MM.1S (cell line): ENCODE measurements around the gene FMN1.

ENCODE experiments used
- DNase-seq: peaks from one replicate; pipeline ENCODE4 v3.0.0-alpha.2; 2015
- H2AFZ ChIP-seq: fragments of 300-600 bp; sonication (generic); 2 replicates; pipeline ENCODE4 v1.6.0; 2016; ENCODE audit warnings: antibody characterized with exemption, low read length
- H3F3A ChIP-seq: fragments of 300-600 bp; sonication (generic); 2 replicates; pipeline ENCODE4 v1.6.1; 2016; ENCODE audit warnings: mild to moderate bottlenecking, antibody characterized with exemption, low read length, moderate library complexity, mixed read lengths; ENCODE audit not compliant: insufficient read depth
- H3K27ac ChIP-seq: fragments of 300-600 bp; sonication (generic); 2 replicates; pipeline ENCODE4 v1.5.1; 2016; ENCODE audit warnings: mild to moderate bottlenecking, low read length
- H3K27me3 ChIP-seq: fragments of 300-600 bp; sonication (generic); replicated peaks from 2 replicates; pipeline ENCODE4 v1.6.0; 2016; ENCODE audit warnings: low read length; ENCODE audit not compliant: insufficient read depth
- H3K36me3 ChIP-seq: fragments of 300-600 bp; sonication (generic); replicated peaks from 2 replicates; pipeline ENCODE4 v1.6.1; 2016; ENCODE audit warnings: mild to moderate bottlenecking, low read length, mixed read lengths; ENCODE audit not compliant: insufficient read depth
- H3K4me1 ChIP-seq: fragments of 300-600 bp; sonication (generic); 2 replicates; pipeline ENCODE4 v1.6.1; 2016; ENCODE audit warnings: low read length, mixed read lengths
- H3K4me2 ChIP-seq: fragments of 300-600 bp; sonication (generic); 2 replicates; pipeline ENCODE4 v1.6.0; 2016; ENCODE audit warnings: low read depth, low read length
- H3K4me3 ChIP-seq: fragments of 300-600 bp; sonication (generic); 2 replicates; pipeline ENCODE4 v1.5.1; 2016; ENCODE audit warnings: low read length, mixed read lengths
- H3K79me2 ChIP-seq: fragments of 300-600 bp; sonication (generic); 2 replicates; pipeline ENCODE4 v1.6.1; 2016; ENCODE audit warnings: mixed run types, low read length, mixed read lengths
- H3K9ac ChIP-seq: fragments of 300-600 bp; sonication (generic); 2 replicates; pipeline ENCODE4 v1.6.1; 2016; ENCODE audit warnings: low read length, mixed read lengths
- H3K9me2 ChIP-seq: fragments of 300-600 bp; sonication (generic); replicated peaks from 2 replicates; pipeline ENCODE4 v1.6.1; 2016; ENCODE audit warnings: mild to moderate bottlenecking, low read length, mixed read lengths; ENCODE audit not compliant: insufficient read depth
- H3K9me3 ChIP-seq: fragments of 300-600 bp; sonication (generic); replicated peaks from 2 replicates; pipeline ENCODE4 v1.6.1; 2016; ENCODE audit warnings: mild to moderate bottlenecking, low read length, mixed read lengths; ENCODE audit not compliant: insufficient read depth
- H4K20me1 ChIP-seq: fragments of 300-600 bp; sonication (generic); 2 replicates; pipeline ENCODE4 v1.6.1; 2016; ENCODE audit warnings: mild to moderate bottlenecking, low read length, moderate library complexity, mixed read lengths; ENCODE audit not compliant: insufficient read depth
- EZH2 ChIP-seq: fragments of 300-600 bp; sonication (generic); optimal IDR thresholded peaks from 2 replicates; pipeline ENCODE3; 2017; ENCODE audit warnings: low read depth, mild to moderate bottlenecking, antibody characterized with exemption, low read length, mixed read lengths
- EZH2phosphoT487 ChIP-seq: fragments of 300-600 bp; sonication (generic); IDR thresholded peaks from 2 replicates; pipeline ENCODE4 v1.6.1; 2018; ENCODE audit warnings: antibody characterized with exemption, low read length
- TF ChIP-seq, protein P1 (sequence below): fragments of 300-600 bp; sonication (generic); IDR thresholded peaks from 2 replicates; pipeline ENCODE4 v1.5.1; 2016; ENCODE audit warnings: antibody characterized with exemption, low read length, mixed read lengths

Gene FMN1

DNA sequence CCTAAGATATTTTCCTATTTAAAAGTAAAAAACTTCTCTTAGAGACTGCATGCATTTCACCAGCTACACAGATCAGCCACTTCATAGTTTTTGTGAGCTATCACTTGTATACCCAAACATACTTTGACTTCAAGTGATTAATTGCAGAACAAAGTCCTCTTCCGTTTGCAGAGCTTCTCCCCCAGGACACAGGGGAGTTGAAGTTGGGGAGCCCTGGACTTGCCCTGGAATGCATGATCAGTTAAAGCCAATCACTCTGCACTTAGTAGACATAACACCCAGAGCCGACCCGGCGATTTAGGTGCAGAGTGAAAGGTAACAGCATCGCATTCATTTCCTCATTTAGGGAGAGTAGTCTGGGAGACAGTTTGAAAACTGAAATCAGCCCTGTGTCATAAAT lies 406.6 kb downstream of the FMN1 start:
- Histone ChIP-seq H4K20me1 (no peaks in the 10 kb centered on the region), H3K9me2 (no peaks in the 10 kb centered on the region), H3K9me3 (no peaks in the 10 kb centered on the region), H2AFZ (no peak overlapping the region), H3K9ac (no peak overlapping the region), H3K4me2 (no peak overlapping the region), H3F3A (no peaks in the 10 kb centered on the region), H3K4me1 (no peaks in the 10 kb centered on the region), H3K79me2 (no peaks in the 10 kb centered on the region), H3K27ac (no peak overlapping the region), H3K4me3 (no peak overlapping the region), H3K36me3 (no peaks in the 10 kb centered on the region), H3K27me3 (no peaks in the 10 kb centered on the region)
- TF ChIP-seq EZH2phosphoT487 (no peak), EZH2 (no peak)
- DNase-seq: no peak

DNA sequence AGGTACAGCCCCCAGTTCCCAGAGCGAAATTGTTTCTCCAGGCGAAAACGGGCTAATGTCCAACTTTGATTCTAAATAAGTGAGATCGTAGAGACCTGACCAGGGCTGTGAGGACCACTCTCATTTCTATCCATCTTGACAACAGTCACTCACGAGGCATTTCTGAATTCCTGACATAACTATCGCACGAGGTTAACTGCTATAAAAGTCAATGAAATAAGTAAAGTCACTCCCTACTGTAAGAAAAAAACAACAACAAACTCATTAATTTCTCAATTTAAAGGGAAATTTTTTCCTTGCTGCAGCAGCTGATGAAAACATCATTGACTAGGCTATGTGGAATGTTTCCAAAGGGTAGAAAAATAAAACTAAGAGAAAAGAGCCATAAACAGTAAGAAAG lies 407.6 kb downstream of the FMN1 start:
- Histone ChIP-seq H3K9me2 (no peaks in the 10 kb centered on the region), H3K9me3 (no peaks in the 10 kb centered on the region), H3K36me3 (no peaks in the 10 kb centered on the region), H3K4me3 (no peak overlapping the region), H3K4me2 (no peak overlapping the region), H3K4me1 (no peaks in the 10 kb centered on the region), H3K9ac (no peak overlapping the region), H3K79me2 (no peaks in the 10 kb centered on the region), H3K27me3 (no peaks in the 10 kb centered on the region), H2AFZ (no peak overlapping the region), H3K27ac (no peak overlapping the region), H4K20me1 (no peaks in the 10 kb centered on the region), H3F3A (no peaks in the 10 kb centered on the region)
- TF ChIP-seq, protein P1, sequence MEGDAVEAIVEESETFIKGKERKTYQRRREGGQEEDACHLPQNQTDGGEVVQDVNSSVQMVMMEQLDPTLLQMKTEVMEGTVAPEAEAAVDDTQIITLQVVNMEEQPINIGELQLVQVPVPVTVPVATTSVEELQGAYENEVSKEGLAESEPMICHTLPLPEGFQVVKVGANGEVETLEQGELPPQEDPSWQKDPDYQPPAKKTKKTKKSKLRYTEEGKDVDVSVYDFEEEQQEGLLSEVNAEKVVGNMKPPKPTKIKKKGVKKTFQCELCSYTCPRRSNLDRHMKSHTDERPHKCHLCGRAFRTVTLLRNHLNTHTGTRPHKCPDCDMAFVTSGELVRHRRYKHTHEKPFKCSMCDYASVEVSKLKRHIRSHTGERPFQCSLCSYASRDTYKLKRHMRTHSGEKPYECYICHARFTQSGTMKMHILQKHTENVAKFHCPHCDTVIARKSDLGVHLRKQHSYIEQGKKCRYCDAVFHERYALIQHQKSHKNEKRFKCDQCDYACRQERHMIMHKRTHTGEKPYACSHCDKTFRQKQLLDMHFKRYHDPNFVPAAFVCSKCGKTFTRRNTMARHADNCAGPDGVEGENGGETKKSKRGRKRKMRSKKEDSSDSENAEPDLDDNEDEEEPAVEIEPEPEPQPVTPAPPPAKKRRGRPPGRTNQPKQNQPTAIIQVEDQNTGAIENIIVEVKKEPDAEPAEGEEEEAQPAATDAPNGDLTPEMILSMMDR: no peak
- TF ChIP-seq EZH2phosphoT487 (no peak), EZH2 (no peak)
- DNase-seq: no peak

DNA sequence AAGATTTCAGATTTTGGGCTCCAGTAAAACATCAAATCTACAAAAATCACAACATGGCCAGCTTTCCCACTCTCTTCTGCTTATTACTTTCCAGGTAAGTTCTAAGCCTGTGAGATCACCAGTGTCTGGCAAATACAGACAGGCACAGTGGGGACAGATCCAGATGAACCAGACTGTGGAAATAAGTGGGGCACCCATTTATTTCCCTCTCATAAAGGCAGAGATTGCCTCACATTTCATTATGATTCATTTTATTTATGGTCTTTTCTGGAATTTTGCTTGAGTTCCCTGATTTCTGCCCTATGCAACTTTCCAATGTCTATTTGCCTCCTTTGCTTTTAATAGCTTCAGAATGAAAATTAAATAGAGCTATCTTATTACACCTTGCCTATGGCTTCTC lies 409.9 kb downstream of the FMN1 start:
- H4K20me1 ChIP-seq: no peaks in the 10 kb centered on the region
- no peaks in the 10 kb centered on the region for H3K9me2 ChIP-seq

DNA sequence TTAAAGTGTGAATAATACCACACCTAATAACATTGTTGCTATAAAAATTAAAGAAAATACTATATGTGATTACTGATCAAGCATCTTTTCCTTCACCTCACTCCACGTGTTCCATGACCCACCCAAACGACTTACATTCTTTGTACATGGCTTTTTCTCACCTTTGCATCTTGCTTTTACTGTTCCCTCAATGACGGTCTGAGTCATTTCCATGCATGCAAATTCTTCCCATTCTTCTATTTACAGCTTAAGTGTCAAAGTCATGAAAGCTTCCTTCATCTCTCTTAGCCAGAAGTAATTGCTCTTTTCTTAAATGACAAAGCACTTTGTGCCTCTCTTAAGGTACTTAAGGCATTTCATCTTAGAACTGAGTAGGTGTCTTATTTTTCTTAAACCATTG lies 412.7 kb downstream of the FMN1 start:
- H3K4me2 ChIP-seq: no peak overlapping the region

More for the DNA sequence above, 409.9 kb downstream of the FMN1 start:
- Histone ChIP-seq H3K4me3 (no peak overlapping the region), H3K79me2 (no peaks in the 10 kb centered on the region), H3K27me3 (no peaks in the 10 kb centered on the region), H3K9ac (no peak overlapping the region), H3K4me2 (no peak overlapping the region), H3F3A (no peaks in the 10 kb centered on the region), H3K36me3 (no peaks in the 10 kb centered on the region), H3K9me3 (no peaks in the 10 kb centered on the region), H2AFZ (no peak overlapping the region), H3K27ac (no peak overlapping the region), H3K4me1 (no peaks in the 10 kb centered on the region)
- no peak for TF ChIP-seq EZH2
- TF ChIP-seq, protein P1: no peak
- no peak for TF ChIP-seq EZH2phosphoT487
- DNase-seq: no peak

More for the DNA sequence above, 412.7 kb downstream of the FMN1 start:
- H3K4me3 ChIP-seq: no peak overlapping the region
- TF ChIP-seq EZH2: no peak
- TF ChIP-seq, protein P1: no peak
- no peak for TF ChIP-seq EZH2phosphoT487
- H3K4me1 ChIP-seq: no peaks in the 10 kb centered on the region
- no peaks in the 10 kb centered on the region for H3F3A ChIP-seq
- no peaks in the 10 kb centered on the region for H3K79me2 ChIP-seq
- no peak overlapping the region for H3K9ac ChIP-seq
- H3K9me2 ChIP-seq: no peaks in the 10 kb centered on the region
- H3K27me3 ChIP-seq: no peaks in the 10 kb centered on the region
- no peak overlapping the region for H3K27ac ChIP-seq
- no peak overlapping the region for H2AFZ ChIP-seq
- H3K9me3 ChIP-seq: no peaks in the 10 kb centered on the region
- DNase-seq: no peak
- no peaks in the 10 kb centered on the region for H3K36me3 ChIP-seq
- H4K20me1 ChIP-seq: no peaks in the 10 kb centered on the region
